NCI-H82 treated with DMSO at 0.1 percent for 48 hours (cell line): Measurements from ENCODE around the gene XPA.
"Not testable (repeated sequence)": the region's sequence is repeated elsewhere in the genome, so short reads cannot be mapped to it uniquely, and the experiment has no call there.

ENCODE experiments used
- DNase-seq: peaks from one replicate; lab custom pipeline; 2025; ENCODE audit not compliant: unreplicated experiment; lab: John Stamatoyannopoulos, UW

The XPA gene

DNA sequence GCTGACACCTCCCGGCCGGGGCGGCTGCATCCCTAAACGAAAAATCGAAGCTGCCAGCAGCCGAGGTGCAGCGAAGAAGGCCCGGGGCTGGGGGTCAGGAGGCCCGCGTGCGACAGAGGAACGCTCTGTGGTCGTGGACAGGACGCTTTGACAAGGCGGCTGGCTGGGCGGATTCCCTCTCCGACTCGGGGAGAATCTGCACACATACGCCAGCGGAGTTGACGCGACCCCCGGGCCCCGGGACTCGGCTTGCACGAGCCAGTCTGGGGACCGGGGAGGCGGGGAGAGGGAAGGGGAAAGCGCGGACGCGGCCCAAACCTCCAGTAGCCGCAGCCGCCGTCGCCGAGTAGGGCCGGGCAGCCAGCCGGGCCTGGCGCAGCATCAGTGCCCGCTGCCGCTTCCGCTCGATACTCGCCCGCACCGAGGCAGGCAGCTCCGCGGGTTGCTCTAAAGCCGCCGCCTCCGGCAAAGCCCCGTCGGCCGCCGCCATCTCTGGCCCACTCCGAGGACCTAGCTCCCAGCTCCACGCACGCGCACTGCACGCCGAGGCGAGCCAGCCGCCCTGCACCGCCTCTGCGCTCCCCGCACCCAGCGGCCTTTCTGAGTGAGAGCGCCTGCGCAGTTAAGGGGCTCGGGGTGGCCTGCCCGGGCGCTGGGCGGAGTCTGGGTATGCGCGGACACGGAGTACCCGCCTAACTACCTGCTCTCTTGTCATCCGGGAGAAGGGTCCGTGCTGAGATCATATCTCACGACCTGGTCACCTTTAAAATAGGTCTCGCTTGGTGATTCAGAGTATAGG, at the start of gene XPA:
TSS of gene XPA (minus strand) at position 538 of the 799 bp plus-strand sequence. CDS start at position 490, 48 bp downstream.
- peak; percentile 80 for DNase-seq

DNA sequence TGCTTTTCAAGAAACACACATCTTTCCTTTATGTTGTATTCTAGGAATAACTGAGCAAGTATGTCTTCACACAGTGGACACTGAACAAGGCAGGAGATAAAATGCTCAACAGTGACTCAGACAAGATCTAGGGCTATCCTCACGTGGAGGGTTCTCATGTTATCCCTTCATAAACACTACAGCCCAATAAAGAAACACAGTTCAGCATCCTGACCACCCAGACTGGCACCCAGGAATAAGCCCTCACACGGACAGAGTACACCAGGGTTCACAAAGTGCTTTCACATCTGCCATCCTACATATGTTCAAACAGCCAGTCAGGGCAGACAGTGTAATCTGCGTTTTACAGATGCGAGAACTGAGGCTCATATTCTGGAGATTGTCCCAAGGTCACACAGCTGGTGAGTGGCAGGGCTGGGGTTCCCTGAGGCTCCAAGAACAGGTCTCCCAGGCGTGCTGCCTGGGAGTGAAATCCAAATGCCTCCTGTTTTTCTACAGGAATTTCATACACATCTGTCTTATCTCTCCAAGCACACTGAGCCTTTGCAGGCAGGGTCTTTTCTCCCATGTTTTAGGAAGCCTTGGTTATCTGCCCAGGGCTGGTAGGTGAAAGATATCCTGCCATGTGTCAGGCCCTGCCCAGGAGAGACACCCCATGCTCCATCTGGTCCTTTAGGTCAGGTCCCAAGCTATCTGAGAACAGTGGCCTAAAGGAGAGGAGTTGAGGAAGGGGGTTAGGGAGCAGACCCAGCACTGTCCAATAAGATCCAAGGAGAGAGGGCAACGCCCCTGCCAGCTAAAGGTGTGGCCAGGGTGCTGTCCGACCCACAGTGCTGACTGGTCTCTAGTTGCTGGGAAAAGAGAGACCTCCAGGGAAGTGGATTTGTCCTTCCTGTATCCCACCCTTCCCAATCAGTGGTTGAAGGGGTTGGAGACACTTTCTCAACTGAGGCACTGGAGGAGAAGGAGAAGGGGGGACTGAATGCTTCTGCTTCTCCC, 47.9 kb upstream of the XPA start:
- no peak for DNase-seq

DNA sequence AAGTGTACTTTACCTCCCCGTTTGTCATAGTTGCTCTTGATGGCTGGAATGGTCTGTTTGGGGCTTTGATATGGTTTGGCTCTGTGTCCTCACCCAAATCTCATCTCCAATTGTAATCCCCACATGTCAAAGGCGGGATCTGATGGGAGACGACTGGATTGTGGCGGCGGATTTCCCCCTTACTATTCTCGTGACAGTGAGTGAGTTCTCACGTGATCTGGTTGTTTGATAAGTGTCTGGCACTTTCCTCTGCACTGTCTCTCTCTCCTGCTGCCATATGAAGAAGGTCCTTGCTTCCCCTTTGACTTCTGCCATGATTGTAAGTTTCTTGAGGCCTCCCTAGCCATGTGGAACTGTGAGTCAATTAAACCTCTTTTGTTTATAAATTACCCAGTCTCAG, 46.9 kb upstream of the XPA start:
- DNase-seq = not testable (repeated sequence)

DNA sequence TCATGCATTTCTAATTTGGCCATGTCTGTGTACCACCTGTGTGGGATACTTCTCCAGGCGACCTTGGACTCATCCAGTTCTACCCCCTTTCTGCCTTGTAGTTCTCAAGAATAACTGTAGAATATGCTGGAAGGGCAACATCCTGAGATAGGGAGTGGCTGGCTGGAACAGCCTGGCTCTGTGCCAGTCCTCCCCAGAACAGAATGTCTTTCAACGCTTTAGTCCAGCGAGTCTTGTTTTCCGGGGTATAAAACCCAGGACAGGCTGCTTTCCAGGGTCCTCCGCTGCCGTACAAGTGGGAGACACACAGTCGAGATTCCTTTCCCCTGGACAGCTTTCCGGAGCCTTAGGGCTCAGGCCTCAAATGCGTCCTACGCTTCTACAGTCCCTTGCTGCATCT, 45.4 kb upstream of the XPA start:
- no peak for DNase-seq

DNA sequence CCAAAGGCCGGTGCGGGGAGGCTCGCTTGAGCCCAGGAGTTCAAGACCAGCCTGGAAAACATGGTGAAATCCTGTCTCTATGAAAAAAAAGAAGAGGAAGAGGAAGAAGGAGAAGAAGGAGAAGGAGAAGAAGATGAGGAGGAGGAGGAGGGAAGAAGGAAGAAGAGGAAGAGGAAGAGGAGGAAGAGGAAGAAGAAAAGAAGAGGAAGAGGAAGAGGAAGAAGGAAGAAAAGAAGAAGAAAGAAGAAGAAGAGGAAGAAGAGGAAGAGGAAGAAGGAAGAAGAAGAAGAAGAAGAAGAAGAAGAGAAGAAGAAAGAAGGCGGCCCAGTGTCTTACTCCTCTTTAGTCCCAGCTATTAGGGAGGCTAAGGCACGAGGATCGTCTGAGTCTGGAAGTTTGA, 44.8 kb upstream of the XPA start:
- DNase-seq = no peak

DNA sequence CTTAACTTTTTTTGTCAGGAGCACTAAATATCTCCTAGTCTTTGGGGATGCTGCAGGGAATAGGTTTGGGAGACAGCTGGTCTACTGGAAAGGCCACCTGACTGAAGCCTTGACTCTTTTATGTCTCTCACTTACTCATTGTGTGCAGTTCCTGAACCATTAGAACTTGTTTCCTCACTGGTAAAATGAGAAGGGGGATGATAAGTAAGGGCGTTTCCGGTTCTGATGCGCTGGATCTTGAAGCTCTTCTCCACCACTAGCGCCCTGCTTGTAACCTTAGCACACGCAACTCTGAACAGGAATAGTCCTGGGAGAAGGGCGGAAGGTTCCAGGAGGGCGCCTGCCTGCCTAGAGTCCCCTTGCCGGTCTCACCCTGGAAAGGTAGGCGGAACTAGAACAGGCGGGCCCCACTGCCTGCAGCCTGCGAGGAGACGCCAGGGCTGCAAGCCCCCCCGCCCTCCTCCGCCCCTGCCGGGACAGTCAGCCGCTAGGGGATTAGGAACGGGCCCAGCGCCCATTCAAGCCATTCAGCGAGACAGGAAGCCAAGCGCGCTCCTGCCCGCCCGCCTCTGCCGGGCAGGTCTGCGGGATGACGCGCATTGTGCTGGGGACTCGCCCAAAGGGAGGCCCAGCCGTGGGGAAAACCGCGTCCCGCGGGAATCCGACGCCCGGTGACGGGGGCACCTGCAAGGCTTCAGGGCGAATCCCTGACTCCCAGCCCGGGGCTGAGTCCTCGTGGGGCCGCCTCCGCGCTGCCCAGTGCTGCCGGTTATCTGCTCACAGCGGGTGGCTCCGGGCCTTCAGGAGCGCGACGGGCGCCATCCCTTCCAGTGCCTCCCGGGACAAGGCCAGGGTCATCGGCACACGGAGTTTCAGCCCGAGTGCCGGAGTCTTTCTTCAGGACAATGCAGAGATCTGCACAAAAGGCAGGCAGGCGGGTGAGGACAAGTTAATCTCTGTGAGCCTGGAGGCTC, 44.0 kb upstream of the XPA start:
- peak; percentile 1 for DNase-seq

DNA sequence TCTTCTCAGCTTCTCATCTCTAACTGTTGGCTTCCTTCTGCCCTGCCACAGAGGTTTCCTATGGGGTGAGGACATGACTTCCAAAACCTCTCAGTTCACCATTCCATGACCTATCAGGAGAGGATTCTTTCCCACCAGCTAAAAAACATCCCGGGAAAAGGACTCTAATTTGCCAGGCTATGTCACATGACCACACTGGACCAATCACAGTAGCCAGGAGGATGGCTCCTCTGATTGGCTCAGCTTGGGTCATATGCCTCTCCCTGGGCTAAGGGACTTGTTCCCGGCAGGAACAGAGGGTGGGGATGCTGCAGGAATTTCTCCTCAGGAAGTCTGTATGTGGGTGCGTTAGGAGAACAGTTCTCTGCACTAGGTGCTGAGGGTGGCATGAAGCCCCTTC, 40.3 kb upstream of the XPA start:
- DNase-seq = peak; percentile 29

DNA sequence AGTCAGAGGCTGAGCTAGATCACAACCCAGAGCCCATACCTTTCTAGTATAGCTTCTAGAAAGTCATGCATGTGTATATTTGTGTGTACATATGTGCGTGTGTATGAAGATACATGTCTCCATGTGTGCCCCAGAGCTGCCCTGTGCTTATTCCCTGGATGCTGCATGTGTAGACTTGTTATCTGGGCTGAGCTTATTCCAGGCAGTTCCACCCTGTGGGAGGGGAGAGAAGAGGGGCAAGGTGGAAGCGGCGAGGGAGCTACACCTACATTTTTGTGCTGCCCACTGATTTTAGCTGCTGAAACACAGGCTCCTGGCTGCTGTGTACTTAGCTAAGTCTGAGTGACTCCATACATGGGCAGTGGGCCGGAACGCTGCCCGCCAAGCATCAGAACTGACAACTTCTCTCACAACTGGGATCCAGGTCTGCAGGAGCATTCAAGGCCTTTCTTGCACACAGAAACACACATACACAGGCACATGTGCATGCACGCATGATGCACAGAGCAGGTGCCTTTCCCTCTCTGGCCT, 38.0 kb upstream of the XPA start:
- DNase-seq = no peak

DNA sequence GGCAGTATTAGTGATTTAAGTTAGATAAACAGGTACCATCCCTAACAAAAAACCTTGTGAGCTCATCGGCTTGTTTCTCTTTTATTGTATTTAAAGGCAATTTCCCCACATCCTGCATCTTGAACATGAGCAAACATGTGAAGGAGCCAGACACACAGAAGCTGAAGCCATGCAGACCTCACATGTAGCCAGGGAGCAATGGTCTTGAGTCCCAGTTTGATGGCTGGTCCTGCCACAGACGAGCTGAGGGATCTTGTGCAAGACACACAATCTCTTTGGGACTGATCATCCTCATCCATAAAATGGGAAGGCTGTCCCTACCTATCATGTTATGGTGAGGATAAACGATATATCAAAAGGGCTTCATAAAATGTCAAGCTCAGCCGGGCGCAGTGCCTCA, 29.6 kb upstream of the XPA start:
- DNase-seq = no peak

DNA sequence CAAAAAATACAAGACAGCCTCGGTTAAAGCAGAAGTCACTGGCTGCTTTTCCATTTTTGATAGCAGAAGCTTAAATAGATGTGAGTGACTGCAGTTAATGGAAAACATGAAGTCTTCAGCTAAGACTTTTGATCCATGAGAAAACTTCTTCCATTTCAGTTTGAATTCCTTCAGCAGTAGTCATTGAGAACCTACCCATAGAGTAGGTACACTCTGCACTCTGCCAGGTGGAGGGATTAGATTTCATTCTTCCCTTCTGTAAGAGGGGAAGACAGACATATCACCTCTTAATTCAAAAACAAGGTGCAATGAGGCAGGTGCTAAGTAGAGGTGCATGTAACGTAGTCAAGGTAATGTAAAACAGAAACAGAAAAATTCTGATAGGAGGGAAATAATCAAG, 26.7 kb upstream of the XPA start:
- no peak for DNase-seq

DNA sequence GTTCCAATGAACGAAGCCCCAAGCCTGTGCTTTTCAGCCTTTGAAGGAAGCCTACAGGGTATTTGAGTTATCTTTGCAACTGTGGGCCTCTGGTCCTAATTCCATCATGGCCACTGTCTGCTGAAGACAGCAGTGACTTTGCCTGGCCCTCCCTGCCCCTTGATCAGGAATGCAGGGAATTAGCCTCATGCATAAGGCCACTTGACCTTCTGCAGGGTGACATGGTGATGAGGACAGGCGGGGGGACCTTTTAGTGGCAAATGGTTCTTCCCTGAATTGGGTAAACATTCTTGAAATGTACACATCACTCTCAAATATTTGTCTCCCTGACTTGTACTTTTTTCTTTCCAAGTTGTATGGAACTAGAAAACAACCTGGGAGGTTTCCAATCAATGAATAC, 25.2 kb upstream of the XPA start:
- no peak for DNase-seq

DNA sequence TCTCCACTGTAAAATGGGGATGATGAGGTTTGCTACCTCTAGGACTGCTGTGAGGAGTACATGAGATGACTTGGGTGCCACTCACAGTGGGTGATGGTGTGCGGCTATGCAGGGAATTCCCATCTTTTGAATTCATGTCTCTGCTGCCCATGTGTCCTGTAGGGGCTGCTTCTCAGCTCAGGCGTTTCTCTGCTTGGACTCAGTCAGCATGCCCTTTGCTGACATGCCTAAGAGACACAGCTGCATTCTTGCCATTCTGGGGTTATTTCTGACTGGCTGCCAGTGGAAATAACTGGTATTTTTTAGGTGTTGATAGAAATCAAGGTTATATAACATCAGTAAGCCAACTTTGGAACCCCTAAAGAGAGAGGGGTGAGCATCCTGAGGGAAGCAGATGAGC, 24.3 kb upstream of the XPA start:
- no peak for DNase-seq

DNA sequence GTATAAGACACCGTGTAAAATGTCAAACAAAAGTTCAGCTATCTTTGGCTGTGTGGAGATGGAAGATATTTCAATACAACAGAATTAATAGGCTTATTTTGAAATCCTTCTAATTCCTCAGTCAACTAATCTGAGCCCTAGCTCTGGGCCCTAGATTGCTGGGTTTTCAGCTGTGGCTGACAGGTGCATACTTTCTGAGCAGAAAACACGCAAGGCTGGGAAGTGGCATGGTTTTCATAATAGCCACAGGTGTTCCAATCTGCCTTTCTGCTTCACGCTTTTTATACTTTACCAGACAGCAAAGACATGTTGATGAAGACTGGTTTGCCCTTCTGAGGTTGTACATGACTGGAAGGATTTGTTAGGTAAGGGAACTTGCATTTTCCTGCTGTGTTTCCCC, 20.7 kb upstream of the XPA start:
- no peak for DNase-seq

DNA sequence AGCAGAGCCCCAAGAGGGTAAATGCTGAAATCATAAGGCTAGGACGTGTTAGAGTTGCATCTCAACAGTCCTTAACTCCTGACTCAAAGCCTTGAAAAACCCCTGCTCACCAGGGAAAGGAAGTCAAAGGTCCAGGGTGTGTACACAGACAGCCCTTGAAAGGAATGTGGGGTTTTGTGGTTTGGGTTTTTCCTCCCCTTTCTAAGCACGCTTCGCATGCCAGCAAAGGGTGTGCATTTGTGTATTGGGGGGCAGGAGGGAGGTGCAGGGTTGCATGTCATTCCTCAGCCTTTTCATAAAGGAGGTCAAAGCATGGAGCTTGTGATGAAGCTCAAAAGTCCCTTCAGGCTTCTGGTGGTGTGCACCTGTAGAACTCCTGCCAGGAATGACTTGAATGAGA, 17.3 kb upstream of the XPA start:
- DNase-seq = no peak

DNA sequence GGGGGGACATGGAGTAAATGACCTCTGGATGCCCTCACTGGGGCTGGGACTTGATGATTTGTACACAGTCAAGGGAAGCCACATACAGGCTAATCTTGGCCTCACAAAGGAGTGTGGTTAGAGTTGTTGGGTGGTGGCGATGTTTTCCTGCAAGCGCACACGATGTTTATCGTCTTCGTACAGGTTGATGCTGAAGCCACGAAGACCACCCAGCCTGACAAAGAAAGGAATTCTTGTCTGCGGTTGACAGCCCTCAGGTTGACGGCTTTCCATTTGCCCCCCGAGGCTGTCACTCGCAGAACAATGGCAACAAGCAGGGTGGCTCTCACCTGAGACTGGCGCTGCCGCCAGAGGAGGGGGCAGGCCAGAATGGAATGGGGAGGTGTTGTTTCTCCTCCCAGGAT, 14.1 kb upstream of the XPA start:
- DNase-seq = no peak

DNA sequence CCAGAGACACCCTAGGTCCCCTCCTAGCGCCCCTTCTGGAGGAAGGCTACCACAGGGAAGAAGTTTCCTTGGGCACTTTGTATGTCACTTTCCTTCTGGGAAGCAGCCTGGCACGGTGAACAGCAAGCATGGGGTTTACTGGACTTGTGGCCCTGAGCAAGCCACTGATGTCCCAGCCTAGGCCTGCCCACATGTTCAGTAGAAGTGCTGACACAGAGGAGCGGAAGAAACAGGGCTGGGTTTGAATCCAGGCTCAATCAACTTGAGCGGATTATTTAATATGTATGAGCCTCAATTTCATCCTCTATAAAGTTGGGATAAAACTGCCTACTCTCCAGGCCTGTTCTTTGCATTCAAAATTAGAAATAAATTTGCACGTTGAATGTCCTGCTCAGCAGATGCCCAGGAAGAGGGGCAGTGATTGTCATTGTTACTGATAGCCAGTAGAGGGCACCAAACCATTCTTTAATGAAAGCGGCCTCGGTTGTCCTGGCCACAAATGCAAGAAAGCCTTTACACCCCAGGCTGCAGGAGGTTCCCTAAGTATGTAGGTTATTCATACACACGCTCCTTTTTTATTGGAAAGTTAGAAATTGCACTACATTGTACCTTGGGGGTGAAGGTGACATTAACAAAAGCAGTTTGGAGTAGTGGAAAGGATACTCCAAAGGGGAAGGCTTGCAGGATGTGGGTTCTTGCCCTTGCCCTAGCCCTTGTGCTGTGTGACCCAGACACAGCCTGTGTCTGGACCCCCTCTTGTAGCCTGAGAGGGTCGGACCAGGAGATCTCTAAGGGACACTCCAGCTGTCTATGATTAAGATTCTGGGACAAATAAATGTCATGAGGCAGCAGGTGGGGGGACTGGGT, 13.4 kb upstream of the XPA start:
- peak; percentile 8 for DNase-seq

DNA sequence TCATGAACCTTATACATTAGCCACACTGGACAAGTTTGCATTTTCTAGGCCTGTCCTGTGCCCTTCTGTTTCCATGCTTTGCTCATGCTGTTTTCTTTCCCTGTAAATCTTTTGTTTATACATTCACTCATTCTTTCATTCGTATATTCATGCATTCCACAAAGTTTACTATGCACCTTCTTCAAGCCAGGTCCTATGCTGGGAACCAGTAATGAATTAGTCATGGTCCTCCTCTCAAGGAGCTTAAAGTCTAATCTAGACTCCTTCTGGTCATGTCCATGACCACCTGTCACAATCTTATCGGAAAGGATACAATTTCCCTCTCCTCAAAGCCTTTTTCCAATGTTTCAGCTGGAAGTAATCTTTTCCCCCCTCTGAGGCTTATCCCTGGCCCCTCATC, 9.1 kb upstream of the XPA start:
- no peak for DNase-seq

DNA sequence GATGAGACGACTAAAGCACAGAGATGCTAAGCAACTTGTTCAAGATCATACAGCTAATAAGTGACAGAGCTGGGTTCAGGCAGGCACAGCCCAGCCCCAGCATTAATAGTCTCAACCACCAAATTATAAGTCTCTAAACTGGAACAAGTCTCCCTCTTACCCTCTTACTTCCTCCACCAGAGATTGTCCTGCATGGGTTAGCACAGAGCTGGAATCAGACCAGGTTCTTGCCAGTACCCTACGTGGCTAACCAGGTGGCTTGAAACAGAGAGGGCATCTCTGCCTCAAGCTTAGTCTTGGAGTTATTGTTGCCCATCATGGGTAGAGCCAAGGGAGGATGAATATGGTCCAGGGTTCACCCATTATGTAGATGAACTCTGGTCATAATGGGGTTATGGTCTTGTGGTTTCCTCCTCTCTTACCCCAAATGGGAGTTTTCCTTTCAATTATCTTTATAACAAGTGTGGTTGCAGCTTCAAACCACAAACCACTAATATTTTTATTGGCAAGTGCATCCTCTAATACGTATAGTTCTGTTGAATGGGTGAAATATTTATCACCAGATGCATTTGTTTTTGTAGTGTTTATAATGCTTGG, 8.3 kb upstream of the XPA start:
- DNase-seq = no peak

DNA sequence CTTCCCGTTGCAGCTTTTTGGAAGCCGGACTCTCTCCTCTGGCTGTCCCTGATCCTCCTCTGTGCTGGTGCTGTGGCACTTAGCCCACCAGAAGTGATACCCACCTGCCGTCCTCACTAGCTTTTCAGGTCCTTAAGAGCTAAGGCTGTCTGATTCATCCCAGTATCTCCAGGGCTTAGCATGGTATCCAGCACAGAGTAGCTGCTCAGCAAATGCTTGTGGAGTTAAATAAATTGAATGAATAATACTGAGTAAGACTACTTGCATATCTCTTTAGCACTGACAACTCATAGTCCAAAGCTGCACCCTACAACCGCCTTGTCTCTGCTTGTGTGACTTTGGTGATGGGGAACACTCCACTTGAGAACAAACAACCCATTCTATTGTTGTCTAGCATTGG, 7.7 kb upstream of the XPA start:
- DNase-seq = no peak
